Activated CD8-positive, alpha-beta memory T cell treated with anti-CD3 and anti-CD28 coated beads, Interleukin-2, amount 50 U/mL, for 4 hours (primary cell): Measurements from ENCODE around the gene OR2G3.

ENCODE experiments used
- DNase-seq: peaks from one replicate; pipeline ENCODE4 v3.0.0-alpha.2; 2020

Gene OR2G3

DNA sequence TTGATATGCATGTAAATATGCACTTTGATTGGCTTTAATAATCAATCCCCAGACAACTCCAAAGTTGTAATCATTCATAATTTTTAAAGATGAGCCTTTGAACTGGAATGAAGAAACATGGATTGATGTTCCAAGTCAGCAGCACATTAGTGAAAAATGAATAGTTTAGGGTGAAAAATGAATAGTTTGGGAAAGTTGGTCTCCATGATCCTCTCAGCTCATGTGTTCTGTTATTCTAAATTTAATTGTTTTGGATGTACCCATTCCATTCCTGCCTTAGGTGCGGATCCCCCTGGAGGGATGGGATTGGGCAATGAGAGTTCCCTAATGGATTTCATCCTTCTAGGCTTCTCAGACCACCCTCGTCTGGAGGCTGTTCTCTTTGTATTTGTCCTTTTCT is at the start of gene OR2G3:
Gene OR2G3, plus strand, starts transcription at position 301 of the 400 bp plus-strand sequence. Its CDS starts 0 bp downstream, at position 301.
- no peak for DNase-seq

DNA sequence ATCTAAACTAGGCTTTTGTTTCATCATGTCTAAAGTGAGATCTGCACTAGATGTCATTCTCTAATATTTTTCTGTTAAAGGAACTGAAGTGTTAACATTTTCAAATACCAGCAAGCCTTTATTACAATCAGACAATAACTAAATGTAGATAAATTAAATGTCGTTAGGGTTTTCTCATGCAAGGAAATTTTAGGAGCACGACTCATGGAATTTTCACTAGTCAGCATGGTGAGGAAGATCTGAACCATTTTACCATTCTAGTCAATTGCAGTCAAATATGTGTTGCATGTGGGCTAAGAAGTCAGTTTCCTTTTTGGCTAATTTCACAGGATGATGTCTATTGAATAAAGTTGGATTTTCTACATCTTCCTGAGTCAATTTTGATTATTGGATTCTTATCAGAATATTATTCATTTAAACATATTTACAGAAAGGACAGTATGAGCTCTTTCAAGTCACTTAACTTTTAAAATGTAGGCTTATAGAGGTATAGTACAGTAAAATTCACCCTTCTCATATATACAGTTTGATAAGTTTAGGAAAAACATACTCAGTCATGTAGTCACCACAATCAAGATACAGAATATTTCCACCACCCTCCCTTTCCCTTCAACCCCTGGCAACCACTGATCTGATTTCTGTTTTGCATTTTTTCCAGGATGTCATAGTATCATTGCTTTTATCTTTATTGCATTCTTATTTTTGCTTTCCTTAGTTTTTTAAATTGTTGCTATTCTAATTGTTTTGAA is 47.3 kb upstream of the OR2G3 start:
- DNase-seq: no peak

DNA sequence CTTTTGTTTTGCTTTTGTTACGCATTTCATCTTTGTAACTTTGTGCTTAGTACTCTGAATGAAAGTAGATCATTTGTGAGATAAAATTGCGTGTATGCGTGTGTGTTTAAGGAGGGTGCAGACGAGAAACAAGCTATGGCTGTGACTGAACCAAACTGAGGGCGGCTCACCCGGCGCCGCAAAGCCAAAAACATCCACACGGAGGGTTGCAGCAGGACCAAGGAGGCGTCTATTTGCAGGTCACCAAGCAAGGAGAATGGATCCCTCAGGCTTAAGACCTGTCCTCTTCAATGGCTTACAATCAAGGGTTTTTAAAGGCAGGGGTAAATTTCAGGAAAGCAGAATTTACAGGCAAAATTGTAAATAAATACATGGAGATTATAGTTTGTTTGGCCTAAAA is 43.7 kb upstream of the OR2G3 start:
- no peak for DNase-seq

DNA sequence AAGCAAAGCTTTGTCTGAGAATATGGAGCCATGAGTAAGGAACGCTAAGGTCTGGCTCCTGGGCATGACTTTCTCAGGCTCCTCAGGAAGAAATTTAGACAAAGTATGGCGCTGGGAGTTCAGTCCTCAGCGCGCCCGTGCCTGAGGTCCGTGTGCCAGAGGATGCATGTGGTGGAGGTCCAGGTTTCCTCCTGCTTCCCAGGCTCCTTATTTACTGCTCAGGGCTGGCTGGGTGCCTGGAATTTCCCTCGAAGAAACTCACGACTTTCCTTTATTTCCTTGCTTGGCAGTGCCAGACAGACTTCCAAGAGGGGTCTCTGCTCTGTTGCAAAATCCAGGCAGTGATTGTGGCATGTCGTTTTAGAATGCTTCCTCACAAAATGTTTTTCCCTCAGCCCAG is 43.2 kb upstream of the OR2G3 start:
- no peak for DNase-seq

DNA sequence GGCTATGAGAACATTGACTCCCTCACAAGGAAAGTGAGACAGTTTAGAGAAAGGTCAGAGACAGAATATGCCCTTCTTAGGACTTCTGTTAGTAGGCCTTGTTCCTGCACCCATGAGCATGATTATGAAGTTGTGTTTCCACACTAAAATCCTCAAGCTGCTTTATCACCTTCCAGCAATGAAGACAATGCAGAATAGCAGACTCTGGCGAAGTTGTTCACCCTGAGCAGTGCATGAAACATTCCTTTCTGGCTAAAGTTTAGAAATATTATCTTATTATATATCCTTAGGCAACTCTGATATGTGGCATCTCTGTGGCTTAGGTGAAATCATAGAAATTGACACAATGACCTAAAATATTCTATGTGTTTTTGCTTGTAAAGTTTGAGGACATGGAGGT is 31.1 kb upstream of the OR2G3 start:
- DNase-seq: no peak

DNA sequence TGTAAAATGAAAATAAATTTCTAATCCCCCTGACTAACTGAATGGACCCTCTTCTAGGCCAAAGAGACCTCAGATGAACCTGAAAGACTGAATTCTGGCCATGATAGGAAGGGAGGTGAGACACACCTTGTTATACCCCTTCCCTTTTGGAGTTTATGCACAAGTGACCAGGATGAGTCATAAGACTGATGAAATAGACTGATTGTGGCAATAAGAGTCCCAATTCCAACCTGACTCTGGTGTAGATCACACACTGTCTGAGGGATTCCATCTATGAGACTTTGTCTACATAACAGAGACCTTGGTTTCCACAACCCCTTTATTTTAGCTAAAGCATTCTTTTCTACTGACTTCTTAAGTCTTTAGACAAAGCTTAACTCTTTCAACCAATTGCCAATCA is 30.7 kb upstream of the OR2G3 start:
- DNase-seq: no peak

DNA sequence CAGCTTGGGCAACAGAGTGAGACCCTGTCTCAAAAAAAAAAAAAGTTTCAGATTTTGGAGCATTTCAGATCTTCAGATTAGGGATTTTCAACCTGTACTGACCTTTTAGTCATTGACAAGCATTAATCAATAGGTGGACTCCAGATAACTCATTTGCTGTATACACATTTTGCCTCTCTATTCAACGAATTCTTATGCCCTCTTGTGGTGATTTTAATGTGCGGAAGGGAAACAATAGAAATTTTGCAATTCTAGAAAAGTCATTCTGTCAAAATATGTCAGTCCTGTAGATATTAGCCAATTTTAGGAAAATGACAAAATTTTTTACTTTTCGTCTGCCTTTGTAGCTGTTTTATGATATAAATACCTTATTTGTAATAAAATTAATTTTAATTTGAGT is 28.9 kb upstream of the OR2G3 start:
- DNase-seq: no peak

DNA sequence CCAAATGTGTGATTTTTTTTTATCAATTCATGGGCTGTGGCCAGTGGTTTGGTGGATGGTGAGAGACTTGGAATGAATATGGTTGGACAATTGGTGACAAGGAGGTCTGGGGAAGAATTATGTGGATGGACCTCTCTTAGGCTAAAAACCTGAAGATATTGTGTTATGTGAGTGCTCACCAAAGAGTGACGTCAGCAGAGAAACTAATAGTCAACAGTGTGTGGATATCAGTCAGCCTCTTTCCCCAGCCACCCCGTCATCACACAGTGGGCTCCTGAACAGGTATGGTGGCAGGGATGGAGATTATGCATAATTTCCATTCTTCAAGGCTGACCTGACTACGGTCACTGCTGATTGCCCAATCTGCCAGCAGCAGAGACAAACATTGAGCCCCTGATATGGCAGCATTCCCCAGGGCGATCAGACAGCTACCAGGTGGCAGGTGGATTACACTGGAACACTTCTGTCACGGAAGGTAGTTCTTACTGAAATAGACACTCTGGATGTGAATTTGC is 26.4 kb upstream of the OR2G3 start:
- no peak for DNase-seq

DNA sequence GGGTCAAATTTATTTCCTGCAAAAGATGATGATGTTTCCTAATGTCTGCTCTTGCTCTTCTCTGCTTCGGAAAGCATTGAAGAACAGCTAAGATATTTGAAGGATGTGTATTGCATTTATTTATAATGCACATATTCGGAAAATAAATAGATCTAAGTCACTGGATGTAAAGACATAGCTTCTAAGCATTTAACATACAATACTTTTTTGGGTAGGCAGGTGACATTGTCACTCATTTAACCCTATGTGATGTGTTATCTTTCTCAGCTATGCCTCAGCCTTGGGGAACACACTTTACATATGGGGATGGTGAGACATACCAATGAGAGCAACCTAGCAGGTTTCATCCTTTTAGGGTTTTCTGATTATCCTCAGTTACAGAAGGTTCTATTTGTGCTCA is 17.3 kb upstream of the OR2G3 start, which contains the start of gene OR2G2:
Gene OR2G2, plus strand, starts transcription at position 301 of the 400 bp plus-strand sequence. Its CDS starts 0 bp downstream, at position 301.
- DNase-seq: no peak

DNA sequence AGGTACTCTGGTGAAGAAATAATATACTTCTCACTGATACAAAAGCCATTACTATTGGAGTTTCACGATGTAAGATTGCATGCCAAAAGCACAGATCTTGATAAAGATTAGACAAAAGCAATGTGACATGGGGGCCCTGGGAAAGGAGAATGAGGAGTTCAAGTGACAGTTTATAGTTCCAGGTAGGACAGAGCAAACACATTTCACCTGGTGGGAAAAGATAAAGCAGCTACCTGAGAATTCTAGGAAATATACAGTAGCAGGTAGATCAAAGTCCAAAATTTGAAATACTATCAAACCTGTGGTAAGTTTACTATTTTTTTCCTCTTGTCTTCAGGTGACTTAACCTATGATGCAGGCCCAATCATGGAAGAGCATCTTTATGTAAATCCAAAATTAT is 8.0 kb downstream of the OR2G3 start:
- no peak for DNase-seq

DNA sequence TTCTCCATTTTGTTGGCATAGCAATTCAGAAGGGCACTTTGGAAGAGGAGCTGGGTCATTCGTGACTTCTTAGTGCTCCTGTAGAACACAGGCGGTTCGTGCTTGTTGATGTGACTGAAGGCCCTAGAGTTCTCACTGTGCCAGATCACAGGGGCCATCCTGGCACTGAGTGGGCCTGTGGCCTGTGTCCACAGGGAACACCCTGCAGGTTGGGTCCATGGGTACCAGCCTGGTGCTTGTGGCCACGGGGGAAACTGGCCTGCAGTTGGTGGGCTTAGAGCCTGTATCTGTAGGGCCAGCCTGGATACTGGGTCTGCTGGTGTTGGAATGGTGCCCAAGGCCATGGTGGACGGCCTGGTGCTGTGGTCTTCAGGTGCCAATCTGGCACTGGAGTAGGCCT is 9.2 kb downstream of the OR2G3 start:
- DNase-seq: no peak

DNA sequence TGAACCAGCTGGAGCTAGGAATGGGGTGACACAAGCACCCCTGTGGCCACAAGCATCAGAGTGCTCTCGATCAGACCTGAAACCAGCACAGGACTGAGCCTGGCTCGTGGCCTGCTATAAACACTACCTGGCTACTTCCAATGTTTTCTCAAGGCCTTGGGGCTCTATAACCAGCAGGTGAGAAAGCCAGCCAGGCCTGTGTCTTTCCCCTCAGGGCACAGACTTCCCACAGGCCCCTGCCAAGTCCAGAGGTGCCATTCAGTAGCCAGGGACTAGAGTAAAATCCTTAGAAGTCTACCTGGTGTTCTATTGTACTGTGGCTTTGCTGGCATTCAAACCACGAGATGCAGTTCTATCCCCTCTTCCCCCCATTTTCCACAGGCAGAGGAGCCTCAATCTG is 22.6 kb downstream of the OR2G3 start:
- no peak for DNase-seq

DNA sequence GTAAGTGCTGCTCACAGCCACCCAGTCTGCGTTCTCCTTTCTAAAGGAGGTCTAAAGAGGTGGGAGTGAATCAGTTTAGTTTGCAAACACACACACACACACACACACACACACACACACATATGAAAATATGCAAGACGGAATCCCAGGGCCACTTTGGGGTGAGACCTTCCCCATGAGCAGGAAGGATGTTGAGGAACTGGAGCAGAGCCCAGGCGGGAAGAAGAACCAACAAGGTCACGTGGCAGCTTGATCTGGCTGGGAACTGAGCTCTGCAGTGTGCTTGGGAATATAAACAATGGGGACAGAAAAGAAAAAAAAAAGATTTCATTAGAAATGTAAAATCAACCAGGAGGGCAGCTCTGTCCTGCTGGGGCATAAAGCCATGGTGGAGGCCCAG is 32.6 kb downstream of the OR2G3 start:
- no peak for DNase-seq

DNA sequence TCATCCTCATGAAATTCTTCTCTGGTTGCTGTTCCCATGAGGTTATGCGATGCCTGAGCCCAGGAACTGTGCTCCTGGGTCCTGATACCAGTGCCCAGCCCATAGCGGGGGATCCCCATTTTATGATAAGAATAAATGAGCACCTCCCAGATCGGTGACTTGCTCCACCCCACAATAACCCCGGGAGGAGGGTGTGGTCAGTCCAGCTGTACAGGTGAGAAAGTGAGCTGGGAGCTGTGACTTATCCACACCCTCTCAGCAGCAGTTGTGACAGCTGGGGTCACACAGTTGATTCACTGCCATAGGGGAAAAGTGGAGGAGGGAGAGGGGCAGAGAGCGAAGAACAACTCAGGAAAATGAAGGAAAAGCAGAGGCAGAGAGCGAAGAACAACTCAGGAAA is 33.4 kb downstream of the OR2G3 start:
- no peak for DNase-seq

DNA sequence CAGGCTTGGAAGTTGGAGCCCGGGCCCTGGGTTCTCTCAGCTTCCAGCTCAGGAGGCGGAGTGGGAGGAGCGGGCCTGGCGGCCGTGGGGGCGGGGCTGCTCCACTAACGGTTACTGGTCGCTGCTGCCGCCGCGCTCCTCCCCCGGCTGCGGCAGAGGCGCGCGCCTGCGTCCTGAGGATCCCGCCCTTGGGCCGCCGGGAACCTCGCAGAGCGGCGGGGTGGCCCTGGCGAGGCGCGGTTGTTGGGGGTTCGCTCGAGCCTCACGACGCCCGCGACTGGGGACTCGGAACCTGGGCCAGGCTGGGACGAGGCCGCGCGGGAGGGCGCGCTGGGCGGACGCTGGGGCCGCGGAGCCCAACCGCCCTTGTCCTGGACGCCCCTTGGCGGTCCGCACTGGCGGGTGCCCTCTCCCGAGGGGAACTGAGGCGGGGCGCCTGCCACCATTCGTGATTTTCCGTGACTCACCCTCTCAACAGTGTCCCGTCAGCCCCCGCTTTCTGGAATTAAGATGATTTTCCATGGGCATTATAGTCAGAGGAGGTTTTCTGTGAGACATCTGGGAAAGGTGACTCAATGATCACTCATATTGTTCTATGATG is 34.1 kb downstream of the OR2G3 start:
- peak; percentile 34 for DNase-seq

DNA sequence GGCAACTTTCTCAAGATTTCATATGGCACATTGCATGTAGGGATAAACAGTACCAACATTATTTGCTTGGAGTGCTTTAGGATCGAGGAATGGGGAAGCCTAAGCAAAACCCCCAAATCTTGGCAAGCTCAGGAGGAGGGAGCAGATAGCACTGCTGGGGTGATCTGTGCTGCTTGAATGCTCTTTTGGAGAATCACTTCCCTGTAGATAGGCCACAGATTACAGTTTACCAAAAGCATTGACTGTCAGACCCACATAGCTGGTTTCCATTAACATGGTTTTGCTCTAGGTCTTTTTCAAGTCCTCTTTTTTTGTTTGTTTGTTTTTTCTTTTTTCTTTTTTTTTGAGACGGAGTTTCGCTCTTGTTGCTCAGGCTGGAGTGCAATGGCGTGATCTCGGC is 37.4 kb downstream of the OR2G3 start:
- no peak for DNase-seq

DNA sequence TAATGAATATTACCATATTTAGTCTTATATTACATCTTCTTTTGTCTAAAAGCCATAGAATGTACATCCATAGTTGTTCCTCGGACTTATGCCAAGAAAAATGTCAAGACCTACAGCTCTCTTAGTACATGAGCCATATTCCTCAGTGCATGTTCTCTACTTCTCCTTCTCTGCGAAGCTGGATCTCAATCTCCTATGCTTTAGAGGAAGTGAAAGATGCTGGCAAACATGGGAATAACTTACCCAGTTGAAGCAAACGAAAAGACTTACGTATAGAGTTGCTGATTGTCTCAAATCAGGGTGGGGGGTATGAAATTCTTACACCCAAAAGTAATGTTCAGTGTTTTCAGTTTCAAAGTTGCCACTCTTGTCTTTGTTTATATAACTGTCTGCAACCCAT is 41.5 kb downstream of the OR2G3 start:
- DNase-seq: no peak

DNA sequence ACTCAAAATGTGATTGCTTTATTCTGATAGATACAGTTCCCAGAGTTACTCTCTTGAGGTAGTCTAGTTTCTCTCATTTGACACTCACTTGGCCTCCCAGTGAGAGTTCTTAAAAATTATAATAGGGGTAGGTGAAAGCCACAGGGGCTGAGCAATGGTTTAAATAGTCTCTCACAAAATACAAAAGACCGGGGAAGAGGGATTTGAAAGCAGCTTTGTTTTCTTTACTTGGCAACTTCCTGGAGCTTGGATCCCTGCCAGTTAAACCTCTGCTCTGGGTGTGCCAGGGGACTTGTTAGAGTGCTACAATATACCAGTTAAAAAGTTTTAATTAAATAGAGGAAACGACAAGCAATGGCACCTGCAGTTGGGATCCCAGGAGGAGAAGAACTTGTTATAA is 42.5 kb downstream of the OR2G3 start:
- DNase-seq: no peak

DNA sequence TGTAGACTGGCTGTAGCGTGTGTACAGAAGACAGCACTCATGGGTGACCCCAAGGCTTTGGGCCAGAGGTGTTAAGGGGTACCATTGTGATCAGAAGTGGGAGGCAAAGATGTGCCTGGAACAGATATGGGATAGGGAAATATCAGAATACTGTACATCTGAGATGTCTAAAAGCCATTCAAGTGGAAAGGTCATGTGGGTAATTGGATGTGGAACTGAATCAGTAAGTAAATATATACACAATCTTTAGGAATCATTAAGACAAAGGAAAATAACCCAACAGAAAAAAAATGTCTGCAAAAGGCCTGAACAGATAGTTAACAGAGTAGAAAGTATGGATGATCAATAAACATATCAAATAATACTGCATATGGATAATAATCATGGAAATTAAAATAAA is 47.7 kb downstream of the OR2G3 start:
- no peak for DNase-seq
